Sigmoid colon (tissue), 4 donors: Measurements from ENCODE around the gene FGF21.
"Not testable (repeated sequence)": the region's sequence is repeated elsewhere in the genome, so short reads cannot be mapped to it uniquely, and the experiment has no call there.

Experiments used
- CTCF ChIP-seq, 4 experiments: fragments of 450-650 bp in 3 of 4; fragments of 200-600 bp in 1 of 4; IDR thresholded peaks; one replicate each; pipeline ENCODE4 v1.5.1; 2016 to 2019; ENCODE audit warnings: antibody characterized with exemption in 4 of 4, mild to moderate bottlenecking in 3 of 4, moderate library complexity in 2 of 4
- POLR2A ChIP-seq, 2 donors: fragments of 450-650 bp; IDR thresholded peaks; one replicate each; pipeline ENCODE4 v1.6.1; 2016; ENCODE audit warnings: antibody characterized with exemption in 2 of 2, mild to moderate bottlenecking in 2 of 2, moderate library complexity in 2 of 2
- POLR2AphosphoS5 ChIP-seq, 4 donors: sonication (generic); formaldehyde crosslinking; IDR thresholded peaks; one replicate each; pipeline ENCODE4 v1.6.1; 2017; ENCODE audit warnings: antibody characterized with exemption in 4 of 4

GRCh38 chr19:48768171-48768753, 12.9 kb downstream of the FGF21 start:
- not testable (repeated sequence) for TF ChIP-seq CTCF, POLR2A, POLR2AphosphoS5 (IDR thresholded peaks at IDR 0.05)
